Measurements from ENCODE around the gene CHEK1.
"Not testable (repeated sequence)": the region's sequence is repeated elsewhere in the genome, so short reads cannot be mapped to it uniquely, and the experiment has no call there.

Gene CHEK1

DNA sequence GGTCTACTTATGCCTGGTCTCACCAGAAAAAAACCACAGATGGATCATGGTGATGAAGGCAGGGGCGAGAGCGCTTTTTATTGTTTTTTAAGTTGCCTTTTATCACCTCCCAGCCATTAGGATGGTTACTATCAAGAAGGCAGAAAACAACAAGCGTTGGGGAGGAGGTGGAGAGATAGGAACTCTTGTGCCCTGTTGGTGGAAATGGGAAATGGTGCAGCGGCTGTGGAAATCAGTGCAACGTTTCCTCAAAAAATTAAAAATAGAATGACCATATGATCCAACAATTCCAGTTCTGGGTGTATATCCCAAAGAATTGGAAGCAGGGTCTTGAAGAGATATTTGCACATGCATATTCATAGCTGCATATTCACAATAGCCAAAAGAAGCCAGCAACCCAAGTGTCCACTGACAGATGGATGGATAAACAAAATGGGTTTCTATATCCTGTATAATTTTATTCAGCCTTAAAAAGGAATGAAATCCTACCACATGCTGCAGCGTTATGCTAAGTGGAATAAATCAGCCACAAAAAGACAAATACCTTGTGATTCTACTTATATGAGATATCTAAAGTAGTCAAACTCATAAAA is 76.2 kb downstream of the CHEK1 start:
- no peak for DNase-seq (ENCODE audit: low spot score)

DNA sequence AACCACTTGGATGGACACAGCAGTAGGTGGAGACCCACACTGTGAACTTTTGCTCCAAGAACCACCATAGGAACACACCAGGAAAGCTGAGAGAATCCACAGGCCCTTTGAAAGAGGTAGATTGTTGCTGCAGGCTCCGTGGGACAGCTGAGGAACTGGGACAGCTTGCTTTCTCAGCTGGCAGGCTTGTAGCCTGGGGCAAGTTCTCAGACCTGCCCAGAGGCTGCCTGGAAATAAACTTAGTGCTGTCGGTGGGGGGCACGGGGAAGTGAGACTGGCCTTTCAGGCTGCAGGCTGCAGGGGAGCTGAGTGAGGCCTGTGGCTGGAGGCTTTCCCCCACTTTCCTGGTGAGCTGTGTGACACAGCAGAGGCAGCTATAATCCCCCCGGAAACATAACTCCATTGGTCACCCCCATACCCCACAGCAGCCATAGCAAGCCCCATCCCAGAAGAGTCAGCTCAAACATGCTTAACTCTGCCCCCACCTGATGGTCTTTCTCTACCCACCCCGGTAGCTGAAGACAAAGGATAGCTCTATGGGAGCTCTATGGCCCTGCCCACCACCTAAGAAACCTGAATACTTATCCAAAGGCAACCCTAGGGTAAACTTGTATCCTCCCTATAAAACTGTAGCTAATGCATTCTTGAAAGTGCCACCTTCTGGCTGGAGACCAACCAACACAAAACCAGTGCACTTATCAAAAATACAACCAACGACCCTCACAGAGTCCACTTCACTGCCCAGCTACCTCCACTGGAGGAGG is 77.1 kb downstream of the CHEK1 start:
- DNase-seq (ENCODE audit: low spot score) = no peak

DNA sequence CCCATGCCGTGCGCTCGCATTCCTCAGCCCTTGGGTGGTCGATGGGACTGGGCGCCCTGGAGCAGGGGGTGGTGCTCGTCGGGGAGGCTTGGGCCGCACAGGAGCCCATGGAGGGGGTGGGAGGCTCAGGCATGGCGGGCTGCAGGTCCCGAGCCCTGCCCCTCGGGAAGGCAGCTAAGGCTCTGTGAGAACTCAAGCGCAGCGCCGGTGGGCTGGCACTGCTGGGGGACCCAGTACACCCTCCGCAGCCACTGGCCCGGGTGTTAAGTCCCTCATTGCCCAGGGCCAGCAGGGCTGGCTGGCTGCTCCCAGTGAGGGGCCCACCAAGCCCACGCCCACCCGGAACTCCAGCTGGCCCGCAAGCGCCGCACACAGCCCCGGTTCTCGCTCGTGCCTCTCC is 79.7 kb downstream of the CHEK1 start:
- not testable (repeated sequence) for DNase-seq (ENCODE audit: low spot score)

DNA sequence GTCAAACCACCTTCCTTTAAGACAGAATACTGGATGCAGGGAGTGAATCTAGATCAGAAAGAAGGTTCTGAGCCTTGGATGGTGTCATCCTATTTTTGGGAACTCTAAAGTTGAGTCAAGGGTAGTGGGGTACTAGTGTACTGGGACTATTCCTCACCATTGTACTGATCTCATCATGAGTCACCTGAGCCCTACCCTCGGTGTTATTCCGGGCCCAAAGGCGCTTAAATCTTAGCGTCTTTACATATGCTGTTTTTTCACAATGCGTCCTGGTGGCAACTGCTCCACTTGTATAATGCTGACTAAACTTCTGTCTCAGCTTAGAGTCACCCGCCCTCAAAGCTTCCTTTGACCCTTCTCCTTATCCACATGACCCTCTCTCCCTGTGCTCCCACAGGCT is 95.8 kb downstream of the CHEK1 start:
- no peak for DNase-seq (ENCODE audit: low spot score)

DNA sequence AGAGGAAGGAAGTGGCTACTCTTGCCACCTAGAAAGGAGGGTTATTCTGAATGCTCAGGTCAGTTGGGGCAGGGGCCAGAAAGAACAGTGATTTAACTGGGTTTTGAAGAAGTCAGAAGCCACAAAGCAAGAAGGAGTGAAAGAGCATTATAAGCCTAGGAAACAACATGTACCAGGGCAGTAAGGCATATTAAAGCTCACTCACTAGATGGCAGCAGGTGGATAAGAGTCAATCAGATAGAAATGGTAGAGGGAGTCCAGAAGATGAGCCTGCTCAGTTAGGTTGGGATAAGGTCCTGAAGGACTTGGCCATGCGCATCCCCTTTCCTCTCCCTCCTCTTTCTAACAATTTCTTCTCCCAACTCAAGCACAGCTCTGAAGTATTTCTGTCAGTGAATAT is 99.2 kb downstream of the CHEK1 start:
- no peak for DNase-seq (ENCODE audit: low spot score)

Data from CD4-positive, alpha-beta T cell treated with Interleukin-6 at 100 ng/mL for 8 hours (primary cell).